GM19324 (cell line): ENCODE results near the gene FAM83B.
"Not testable (repeated sequence)": the region's sequence is repeated elsewhere in the genome, so short reads cannot be mapped to it uniquely, and the experiment has no call there.

ENCODE experiments used
- ATAC-seq: cut with Tn5 transposase; IDR thresholded peaks from one replicate; pipeline ENCODE4 v1.9.1; 2021; ENCODE audit warnings: mild to moderate bottlenecking, moderate library complexity; ENCODE audit not compliant: unreplicated experiment, low FRiP score

Gene FAM83B

DNA sequence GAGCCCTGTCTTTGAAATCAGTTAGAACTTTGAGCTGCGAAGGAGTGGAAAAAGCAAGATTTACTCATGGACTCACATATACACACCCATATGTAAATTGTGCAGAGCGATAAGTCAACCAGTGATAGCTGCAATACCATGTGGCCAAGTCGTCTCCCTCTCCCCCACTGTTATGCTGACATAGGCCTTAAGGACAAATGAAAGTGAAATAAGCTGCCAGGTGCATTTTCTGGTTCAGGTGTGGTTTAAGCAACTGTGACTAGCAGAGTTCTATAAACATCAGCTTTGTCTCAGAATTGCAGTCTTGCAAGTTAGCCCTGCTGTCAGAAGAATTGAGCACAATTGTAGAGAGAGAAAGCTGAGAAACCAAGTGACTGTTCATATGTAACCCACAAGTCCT is 9.6 kb downstream of the FAM83B start:
- no peak for ATAC-seq

DNA sequence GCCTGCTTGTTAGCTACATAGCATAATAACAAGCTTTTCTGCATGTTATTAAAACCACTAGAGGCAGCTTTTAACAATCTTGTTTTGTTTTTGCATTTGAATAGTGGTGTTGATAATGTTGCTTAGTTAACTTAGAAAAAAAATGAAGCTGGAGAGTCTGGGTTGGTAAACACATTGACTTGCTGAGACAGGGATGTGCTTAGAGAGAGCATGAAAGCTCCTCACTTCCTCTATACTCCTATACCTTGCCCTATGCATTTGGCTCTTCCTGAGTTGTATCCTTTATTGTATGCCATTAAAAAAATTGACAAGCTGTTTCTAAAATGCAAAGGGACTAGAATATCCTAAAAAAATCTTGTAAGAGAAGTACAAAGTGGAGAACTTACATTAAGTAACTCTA is 13.6 kb downstream of the FAM83B start:
- ATAC-seq, result no peak

DNA sequence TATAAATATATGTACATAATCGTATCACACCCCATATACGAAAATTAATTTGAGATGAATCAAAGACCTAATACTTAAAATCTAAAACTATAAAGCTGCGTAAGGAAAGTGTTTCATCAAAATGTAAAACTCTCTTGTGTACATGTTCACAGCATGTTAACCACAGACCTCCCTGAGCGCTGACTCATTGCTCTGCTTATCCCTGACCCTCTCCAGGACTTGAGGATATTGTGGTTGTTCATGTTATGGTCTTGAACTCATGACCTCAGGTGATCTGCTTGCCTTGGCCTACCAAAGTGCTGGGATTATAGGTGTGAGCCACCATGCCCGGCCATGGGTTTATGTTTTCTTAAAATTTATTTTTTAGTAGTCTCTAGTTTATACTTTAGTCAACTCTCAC is 14.2 kb downstream of the FAM83B start:
- ATAC-seq, result no peak

DNA sequence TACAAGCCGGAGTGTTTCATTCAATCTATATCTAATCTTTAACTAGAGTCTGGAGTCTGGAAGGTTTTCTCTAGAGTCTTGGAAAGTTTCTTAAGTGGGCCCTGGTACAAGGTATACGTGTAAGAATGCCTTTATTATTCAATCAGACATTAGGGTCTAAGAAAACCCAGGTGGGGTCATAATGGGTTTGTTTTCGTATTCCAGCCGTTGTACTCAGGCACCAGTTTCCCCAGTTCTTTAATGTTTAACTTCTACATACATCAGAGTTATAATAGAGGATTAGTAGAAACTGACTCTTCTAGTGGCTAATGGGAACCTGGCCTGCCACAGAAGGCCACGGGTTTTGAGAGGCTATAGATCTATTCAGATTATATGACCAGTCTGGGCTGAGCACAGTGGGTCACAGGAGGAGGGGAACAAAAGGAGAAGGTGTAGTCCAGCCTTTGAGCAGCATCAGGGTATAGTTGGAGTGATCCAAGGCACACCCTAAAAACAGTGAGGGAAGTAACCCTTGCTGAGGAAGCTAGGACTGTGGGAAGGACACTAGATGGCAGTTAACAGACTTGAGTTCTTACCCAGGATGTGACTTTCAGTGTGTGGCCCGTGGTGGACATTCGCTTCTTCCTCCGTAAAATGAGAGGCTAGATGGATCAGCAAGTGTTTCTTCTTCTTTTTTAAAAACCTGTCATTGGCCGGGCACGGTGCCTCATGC is 15.5 kb downstream of the FAM83B start:
- ATAC-seq, result no peak

DNA sequence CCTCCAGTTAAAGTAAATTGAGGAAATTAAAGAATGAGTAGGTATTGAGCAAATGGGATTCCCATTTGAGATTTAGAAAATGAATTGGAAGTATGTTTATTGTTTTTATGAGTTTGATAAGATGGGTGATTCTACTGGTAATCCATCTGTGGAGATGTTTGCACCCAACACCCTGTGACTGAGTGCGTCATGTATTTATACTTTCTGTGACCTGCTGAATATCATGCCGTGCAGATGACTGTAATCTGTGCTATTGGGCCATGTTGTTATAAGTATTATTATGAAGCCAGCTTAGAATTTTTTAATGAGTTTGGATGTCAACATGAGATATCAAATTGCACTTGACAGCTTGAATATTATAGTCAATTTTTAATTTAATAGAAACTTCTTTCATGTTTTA is 17.7 kb downstream of the FAM83B start:
- ATAC-seq, result no peak

DNA sequence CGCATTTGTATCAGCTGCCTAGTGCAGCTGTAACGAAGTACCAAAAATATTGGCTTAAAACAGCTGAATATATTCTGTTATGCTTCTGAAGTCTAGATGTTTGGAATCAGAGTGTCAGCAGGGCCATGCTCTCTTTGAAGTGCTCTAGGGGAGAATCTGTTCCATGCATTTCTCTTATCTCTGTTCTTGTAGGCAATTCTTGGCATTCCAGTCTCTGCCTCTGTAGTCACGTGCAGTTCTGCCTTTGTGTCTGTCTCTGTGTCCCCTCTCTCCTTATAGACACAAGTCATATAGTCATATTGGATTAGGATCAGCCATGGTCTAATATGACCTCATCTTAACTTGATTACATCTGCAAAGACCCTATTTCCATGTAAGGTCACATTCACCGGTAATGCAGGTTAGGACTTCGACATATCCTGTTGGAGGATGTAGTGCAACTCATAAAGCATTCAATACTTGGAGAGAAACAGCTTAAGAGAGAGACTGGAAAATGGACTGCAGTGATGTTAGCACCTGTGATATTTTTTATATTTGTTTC is 18.6 kb downstream of the FAM83B start:
- ATAC-seq, result no peak

DNA sequence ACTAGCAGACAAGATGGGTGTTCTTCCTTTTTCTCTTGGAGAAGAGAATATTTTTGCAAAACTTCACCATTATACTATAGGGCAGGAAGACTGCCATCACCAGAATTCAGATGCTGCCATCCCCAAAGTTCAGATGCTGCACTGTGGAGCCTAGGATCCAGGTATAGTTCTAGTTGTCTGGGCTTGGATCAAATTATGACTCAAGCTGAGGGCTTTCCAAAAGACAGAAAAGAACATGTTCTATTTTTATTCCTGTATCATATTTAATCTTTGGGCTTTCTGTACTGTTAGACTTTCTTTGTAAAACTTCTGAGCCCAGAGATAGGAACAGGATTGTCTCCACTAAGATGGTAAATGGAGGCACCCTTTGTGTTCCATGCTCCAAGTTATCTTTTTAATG is 22.0 kb downstream of the FAM83B start:
- ATAC-seq, result no peak

DNA sequence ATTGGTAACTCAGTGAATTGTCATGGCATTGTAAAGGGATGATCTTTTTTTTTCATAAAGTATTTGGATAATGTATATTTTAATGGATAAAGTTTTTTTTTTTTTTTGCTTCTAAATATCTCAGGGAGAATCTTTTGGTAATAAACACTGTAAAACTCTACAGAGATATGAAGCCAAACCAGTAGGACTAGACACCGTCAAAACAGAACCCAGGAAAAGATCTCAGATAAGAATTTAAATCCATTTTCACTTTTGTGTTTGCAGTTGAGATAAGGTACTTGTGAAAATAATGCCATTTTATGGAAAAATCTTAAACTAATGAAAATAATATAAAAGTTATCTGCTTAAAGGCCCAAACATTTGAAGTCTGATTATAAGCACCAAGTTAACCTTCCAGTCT is 27.0 kb downstream of the FAM83B start:
- ATAC-seq, result no peak

DNA sequence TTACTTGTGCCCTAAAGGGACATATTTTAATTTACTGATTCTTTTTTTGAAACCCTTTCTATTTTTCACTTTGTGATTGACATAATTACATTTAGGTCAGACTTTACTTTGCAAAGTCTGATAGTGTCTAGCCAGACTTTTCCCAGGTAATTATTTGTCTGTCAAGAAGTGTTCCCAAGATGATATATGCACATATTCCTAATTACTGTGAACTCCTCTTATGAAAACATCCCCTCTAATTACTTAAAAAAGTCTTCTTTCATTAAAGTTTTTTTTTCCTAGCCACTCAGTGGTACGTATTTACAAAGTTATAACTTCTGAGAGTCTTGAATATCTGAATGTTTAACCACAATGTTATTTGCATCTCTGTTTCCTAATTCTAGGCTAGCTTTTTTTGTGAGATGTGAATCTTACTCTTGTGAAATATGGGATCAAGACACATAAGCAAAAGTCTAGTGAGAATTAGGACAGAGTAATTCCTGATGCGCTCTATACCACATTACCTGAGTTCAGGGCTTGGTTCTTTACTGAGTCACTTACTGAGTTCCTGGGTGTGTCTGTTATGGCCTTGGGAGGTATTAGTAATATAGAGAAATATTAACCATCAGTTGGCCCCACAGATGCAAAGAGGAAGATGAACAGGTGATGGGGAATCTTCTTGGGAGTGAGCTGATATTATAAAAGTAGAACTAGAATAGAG is 27.9 kb downstream of the FAM83B start:
- no peak for ATAC-seq

DNA sequence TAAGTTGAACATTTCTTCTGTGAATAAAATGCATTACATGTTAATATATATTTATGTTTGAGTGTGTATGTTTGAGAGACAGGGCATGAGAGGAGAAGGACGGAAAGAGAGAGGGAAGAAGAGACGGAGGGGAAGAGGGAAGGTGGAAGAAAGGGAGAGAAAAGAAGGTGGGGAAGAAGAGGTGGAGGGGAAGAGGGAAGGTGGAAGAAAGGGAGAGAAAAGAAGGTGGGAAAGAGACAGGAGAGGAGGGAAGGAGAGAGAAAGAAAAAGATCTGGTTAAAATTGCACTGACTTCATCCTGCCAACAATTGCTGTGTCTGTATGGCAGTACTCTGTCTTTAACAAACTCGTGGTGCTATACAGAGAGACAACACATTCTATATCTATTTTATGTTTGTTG is 29.0 kb downstream of the FAM83B start:
- ATAC-seq, result no peak

DNA sequence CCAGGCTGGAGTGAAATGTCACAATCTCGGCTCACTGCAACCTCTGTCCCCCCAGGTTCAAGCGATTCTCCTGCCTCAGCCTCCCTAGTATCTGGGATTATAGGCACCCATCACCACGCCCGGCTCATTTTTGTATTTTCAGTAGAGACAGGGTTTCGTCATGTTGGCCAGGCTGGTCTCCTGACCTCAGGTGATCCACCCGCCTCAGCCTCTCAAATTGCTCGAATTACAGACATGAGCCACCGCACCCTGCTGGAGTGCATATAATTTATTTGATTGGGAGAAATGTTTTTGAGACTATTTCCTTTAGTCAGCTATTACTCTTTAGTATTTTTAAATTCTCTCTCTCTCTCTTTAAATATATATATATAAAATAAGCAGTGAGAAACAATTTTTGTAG is 29.8 kb downstream of the FAM83B start:
- ATAC-seq, result no peak

DNA sequence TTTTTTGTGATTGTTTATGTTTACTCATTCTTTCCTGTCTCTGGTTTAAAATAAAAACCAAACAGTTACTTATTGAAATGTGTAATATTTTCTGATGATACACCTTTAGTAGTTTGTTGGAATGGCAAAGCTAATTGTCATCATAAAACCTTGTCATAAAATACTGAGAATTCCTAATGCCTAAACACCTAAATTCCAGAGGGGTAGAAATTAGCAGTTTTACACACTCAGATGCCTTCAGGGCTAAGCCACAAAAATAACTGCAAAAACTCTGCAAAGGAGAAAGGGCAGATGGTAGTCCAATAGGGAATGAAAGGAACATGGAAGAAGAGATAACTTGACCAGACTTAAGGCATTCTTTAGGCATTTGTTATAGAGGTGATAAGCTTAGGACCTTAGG is 30.3 kb downstream of the FAM83B start:
- ATAC-seq, result no peak

DNA sequence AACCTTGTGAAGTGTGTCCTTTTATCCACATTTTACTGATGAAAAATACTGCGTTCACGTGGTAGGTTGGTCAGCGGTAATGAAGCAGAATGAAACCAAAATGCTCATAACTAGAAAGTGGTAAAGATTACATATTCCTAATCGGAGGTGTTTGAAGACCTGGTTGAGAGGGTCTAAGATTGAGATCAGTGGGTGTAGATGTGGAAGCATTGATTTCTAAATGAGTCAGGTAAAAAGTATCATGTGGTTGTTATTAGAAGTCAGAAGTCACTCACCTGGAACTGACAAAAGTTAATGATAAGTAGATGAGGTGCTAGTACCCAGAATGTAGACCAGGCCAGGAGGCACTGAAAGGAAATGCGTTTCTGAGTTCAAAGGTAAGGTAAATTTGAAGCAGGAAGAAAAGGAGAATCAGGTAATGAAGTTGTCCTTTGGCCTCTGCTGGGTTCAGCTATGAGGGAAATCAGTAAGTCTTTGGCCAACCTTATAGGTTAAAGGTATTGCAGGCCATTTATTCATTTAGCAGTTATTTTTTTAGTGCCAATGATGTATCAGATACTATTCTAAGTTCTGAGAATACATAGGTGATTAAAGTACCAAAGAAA is 31.2 kb downstream of the FAM83B start:
- no peak for ATAC-seq

DNA sequence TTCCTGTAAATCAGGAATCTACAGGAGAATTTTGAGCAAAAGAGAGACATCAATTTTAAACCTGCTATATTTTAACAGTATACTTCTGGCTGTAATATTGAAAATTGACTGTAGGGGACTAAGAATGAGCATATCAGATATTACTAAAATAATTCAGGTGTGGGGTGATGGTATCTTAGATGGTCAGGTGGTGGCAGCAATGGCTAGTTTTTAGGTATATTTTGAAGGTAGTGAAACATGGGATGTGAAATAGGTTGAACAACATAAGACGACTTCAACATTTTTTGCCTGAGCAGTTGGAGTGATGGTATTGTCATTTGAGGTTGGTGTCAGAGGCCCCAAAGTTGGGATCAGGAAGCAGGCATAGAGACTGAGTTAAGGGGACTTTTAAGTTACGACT is 32.1 kb downstream of the FAM83B start:
- ATAC-seq, result no peak

DNA sequence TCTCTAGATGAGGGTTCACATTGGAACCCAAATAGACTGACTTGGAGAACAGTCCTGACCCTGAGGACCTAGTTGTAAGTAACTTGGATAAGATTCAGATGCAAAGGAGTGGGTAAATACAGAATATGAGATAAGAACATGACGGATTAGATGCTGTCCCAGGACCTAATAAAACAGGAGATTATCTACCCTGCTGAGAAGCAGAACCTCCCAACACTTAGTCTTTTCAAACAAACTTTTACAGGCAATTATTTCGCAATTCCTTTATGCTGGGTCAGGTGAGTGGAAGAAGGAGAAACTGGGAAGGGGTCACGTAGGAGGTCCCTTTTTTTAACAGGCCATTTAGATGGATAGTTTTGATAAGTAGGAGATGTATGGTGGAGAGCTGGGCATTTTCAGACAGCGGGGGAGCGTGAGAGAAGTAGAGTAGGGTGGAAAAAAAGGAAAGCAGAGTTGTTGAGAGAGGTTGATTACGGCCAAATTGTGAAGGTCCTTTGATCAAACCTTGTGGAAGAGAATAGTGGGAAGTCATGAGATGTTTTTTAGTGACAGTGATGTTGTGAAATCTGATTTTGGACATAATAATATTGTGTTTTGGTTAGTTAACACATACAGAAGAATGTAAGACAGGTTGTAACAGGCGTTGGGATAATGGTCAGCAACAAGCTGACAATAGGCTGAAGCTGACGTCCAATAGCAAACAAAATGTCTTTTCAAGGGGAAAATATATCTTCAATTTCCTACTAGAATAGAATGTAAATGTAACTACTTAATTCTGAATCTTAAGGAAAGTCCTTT is 32.8 kb downstream of the FAM83B start:
- ATAC-seq, result no peak

DNA sequence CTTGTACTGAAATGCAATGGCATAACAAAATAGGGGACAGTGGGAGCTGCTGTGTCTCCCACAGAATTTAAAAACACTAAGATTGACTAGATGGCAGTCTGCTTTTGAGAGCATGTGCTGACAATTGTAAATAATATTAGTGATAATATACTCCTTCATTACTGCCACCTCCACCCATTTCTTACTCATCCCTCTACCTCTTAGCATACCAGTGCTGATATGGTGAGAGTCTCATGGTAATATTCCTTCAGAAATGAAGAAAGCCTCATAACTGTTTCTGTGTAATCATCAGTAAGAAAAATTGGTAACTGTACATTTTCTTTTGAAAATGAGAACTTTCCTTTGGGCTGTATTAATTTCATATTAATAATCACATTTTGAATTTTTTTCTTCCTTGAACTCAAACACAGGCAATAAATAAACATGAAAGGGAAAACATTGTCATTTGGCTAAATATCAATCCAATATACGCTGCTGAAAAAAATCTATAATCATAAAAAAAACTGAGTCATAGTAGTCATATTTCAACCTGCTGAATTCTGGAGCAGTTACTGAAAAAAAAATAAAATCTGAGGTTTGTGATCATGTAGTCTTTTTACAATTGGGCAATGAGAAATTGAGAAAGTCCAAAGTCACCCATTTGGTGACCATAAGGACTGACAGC is 34.6 kb downstream of the FAM83B start:
- ATAC-seq, result no peak

DNA sequence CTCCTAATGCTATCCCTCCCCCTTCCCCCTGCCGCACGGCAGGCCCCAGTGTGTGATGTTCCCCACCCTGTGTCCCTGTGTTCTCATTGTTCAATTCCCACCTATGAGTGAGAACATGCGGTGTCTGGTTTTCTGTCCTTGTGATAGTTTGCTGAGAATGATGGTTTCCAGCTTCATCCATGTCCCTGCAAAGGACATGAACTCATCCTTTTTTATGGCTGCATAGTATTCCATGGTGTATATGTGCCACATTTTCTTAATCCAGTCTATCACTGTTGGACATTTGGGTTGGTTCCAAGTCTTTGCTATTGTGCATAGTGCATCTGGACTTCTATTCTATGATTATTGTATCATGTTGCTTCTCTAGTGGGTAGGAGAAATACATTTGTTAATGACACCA is 35.3 kb downstream of the FAM83B start:
- not testable (repeated sequence) for ATAC-seq

DNA sequence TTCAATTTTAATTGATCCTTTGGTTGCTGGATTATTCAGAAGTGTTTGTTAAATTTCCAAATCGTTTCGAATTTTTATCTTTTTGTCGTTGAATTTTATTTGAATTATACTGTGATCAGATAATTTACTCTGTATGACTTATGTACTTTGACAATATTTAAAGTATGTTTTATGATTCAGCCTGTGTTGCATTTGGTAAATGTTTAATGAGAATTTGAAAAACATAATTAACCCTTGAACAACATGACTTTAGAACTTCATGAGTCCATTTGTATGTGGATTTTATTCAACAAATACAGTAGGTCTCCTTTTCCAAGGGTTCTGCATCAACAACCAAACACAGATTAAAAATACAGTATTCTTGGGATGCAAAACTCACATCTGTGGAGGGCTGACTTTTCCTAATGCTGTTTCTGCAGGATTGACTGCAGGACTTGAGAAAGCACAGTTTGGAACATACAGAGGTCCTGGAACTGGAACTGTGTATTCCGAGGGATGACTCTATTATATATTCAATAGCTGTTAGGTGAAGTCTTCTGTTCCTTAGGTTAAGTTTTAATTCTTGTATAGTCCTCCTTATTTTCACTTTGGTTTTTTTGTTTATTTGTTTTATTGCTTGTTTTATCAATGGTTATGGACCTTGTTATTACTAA is 40.5 kb downstream of the FAM83B start:
- ATAC-seq, result no peak

DNA sequence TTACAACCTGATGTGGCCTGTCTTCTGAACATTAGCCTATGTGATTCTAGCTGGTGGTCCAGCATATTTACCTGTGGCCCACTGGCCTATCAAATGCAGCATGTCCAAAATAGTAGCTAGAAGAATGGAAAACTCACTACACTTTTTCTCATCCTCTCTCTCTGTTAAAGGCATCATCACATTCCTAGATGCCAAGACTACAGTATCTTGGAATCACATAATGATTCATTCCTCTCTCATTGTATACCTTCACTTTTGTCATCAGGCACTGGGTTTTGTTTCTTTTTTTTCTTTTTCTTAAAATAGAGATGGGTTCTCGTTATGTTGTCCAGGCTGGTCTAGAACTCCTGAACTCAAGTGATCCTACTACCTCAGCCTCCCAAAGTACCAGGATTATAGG is 45.0 kb downstream of the FAM83B start:
- ATAC-seq, result no peak

DNA sequence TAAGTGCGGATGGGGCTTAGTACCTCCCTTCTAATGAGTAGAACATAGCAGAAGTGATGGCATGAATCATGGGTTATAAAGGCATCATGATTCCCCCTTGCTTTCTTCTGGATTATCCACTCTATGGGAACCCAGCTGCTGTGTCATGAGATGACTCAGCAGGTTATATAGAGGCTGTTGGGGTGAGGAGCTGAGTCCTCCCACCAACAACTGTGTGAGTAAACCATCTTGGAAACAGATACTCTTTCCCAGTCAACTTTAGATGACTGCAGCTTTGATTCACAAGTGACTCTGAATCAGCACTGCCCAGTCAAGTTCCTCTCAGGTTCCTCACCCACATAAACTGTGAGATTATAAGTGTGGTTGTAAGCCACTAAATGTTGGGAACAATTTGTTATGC is 46.3 kb downstream of the FAM83B start:
- no peak for ATAC-seq
